Measurements from ENCODE around the gene SEPTIN6.

The SEPTIN6 gene

DNA sequence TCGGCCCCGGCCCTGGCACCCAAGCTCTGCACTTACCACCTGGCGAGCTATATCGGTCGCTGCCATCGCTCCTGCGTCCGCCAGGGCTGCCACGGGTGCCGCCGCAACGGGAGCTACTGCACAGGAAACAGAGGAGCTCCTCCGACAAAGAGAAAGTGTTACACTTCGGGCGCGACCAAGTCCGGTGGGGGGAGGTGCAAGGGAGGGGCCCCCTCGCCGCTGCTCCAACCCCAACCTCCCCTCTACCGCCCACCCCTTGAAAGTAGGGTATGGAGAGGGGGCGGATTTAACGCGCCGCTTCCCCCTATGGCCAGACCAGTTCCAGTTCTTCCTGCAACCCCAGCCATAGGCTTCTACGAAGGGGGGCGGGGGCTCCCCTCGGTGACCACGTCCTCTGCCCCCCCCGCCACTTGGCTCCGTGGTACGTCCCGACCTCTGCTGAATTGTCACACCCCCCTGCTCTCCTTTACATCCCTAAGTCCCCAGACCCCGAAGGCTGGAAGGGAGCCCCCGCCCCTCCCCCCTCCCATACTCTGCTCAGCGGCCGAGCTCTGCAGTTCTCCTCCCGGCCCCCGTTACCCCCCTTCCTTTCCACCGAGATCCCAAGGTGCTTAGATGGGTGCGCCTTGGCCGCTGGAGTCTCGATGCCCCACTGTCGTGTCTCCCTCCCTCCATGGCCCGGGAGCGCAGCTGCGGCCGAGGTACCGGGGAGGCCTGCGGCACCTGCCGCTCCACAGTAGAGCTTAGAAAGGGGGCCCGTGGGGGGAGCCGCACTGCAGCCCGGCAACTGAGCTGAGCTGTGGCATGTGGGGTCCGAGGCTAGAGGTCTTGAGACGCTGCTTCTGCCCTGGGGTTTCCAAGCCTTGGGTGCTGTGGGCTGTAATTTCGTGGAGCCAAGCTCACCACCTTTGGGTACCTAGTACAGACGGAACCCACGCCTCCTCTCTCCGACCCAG is at the start of gene SEPTIN6:
TSS of gene SEPTIN6 (minus strand) at position 129 of the 956 bp plus-strand sequence. CDS start at position 66, 63 bp downstream.
- peak; percentile 53 for DNase-seq (ENCODE audit: low spot score)

DNA sequence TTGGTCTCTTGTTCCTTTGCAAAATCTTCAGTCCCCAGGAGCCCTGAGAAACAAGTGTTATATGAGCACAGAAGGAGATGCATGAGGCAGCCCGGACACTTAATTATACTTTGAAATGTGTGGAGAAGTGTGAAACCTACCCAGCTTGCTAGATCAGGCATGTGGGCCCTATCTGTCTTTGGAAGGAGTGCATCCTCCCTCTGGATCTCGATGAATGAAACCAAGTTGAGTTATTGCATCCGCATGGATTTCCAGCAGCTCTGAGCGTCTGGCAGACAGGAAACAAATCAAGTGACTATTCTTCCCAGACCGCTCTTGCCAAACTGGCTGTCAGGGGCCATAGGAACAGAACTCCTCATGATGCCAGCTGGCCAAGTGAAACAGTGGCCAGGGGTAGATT is 45.8 kb upstream of the SEPTIN6 start:
- DNase-seq (ENCODE audit: low spot score) = no peak

DNA sequence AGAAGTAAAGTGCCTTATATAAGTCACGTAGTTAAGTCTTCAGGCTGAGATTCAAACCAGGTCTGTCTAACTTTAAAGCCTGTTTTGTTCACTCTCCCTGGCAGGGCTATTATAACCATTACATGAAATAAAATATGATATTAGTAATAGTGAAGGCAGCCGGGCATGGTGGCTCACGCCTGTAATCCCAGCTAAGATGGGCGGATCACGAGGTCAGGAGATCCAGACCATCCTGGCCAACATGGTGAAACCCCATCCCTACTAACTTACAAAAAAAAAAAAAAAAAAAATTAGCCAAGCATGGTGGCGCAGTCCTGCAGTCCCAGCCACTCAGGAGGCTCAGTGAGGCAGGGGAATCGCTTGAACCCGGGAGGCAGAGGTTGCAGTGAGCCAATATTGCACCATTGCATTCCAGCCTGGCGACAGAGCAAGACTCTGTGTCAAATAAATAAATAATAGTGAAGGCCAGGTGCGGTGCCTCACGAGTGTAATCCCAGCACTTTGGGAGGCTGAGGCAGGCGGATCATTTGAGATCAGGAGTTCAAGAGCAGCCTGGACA is 43.3 kb upstream of the SEPTIN6 start:
- DNase-seq (ENCODE audit: low spot score) = no peak

DNA sequence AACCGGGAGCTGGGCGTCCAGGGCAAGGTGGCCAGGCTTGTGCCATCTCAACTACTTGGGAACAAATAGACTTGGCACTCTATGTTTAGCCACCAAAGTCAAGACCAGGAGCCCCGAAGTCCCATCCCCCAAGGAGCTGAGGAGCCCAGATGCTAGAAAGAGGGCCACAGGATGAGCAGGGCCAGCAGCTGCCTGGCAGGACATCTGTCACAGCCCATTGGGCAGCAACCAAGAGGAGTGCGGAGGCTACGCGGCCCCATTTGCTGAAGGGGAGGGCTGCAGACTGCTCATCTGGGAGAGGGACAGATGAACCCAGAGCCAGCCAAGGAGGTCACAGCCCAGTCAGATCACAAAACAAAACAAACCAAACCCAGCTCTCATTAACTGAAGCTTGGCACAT is 42.5 kb upstream of the SEPTIN6 start:
- DNase-seq (ENCODE audit: low spot score) = no peak

DNA sequence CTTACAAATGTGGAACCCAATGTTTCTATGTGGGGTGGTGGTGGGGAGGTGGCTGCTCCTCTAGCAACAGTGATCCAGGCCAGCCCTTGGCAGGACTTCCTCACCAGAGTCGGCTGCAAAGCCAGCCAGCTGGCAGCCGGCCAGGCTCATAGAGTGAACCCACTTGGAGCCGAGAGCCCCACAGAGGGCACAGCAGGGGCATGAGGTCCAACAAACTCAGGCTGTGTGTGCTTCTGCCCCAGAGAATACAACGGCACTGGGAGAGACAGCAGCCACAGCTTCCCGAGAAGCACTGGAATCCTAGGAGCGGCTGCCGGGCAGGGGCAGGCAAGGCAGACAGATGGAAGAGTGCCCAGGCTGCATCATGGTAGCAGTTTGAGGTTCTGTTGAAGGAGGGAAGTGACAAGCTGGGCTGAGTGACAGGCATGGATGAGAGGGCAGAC is 42.0 kb upstream of the SEPTIN6 start:
- no peak for DNase-seq (ENCODE audit: low spot score)

DNA sequence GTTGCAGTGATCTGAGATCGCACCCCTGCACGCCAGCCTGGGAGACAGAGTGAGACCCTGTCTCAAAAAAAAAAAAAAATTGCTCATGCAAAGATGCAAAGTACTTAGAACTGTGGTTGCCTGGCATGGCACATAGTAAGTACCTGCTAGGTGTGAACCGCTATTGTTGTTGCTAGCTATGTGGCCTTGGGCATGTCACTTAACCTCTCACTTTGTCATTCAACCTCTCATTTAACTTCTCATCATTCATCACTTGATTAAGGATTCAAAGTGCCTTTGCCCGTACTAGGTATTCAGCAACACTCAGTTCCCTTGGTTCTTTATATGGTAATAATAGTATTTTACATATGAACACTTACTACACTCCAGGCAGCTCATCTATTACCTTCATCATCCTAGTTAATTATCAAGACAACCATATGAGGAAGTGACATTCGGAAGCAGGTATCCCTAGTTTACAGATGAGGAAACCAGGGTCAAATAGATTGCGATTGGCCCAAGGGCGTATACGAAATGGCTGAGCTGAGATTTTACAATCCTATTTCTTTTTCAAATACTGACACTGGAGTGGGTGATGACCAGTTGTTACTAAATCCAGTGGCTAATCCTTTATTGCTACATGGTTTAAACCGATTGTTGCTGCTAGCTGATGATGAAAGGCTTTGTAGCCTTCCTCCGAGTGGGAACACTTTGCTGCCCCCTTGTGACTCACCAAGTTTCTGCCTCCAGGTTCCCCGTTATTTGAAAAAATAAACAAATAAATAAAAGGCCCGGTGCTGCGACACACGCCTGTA is 36.6 kb upstream of the SEPTIN6 start:
- DNase-seq (ENCODE audit: low spot score) = peak; percentile 43

DNA sequence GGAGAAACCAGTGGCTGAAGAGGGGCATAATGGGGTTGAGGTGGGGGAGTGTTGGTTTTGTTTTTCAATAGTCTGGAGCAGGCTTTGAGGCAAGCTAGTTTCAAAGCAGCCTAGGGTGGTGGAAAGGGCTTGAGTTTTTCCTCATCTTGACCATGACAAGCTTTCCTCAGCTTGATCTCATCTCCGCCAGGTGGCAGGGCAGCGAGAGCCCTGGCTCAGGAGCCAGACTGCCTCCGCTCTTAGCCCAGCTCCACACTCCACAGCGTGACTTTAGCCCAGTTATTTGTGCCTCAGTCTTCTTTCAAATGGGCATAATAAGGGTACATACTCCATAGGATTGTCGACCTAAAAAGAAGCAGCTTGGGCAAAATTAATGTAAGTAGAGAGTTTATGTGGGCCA is 35.5 kb upstream of the SEPTIN6 start:
- no peak for DNase-seq (ENCODE audit: low spot score)

DNA sequence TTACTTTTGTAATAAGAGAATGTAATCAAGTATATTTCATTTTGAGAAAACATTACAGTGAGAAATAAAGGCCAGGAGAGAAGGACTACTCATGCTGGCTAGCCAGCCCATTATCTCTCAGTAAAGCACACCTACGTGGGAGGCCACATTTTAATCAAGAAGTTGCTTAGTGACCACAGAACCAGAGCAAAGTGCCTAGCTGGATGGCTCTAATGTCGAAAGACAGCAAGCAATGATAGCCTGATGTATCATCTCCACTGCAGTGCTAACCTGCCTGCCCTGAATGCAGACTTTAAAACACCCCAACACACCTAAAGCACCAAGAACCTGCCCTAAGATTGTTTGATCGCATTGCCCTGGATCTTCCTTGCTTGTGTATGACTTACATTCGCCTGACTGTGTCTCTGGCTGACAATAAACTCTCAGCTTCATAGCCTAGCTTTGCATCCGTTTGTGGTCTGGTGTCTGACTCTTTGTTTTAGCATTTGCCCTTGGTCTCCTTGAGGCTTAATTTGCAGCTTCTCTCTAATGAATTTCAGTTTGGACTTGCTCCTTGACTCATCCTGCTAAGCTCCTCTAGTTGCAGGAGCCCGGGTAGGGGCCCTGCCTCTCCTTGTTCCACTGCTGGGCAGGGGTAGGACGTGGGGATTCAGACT is 34.1 kb upstream of the SEPTIN6 start:
- DNase-seq (ENCODE audit: low spot score) = no peak

DNA sequence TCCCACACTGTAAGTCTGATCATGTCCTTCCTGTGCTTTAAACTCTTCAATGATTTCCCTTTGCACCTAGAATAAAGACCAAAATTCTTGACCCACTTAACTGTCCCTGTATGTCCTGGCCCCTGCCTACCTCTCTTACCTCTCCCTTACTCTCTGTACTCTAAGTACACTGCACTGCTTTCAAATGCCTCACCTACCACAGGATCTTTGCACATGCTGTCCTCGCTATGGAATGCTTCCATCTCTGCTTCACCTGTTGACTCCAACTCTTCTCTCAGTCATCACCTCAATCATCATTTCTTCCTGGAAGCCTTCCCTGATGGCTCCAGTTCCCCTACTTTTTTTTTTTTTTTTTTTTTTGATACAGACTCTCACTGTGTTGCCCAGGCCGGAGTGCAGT is 29.0 kb upstream of the SEPTIN6 start:
- no peak for DNase-seq (ENCODE audit: low spot score)

DNA sequence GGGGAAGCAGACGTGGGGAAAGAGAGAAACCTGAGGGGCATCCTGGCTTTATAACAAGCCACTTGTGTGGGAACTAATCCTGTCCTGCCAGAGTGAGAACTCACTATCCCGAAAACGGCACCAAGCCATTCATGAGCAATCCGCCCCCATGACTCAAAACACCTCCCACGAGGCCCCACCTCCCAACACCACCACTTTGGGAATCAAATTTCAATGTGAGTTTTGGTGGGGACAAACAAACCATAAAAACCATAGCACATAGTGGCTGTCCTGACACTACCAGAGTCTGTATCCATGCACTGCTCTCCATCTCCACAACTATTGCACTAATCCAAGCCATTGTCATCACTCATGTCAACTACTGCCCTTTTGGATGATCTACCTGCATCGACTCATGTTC is 28.5 kb upstream of the SEPTIN6 start:
- no peak for DNase-seq (ENCODE audit: low spot score)

DNA sequence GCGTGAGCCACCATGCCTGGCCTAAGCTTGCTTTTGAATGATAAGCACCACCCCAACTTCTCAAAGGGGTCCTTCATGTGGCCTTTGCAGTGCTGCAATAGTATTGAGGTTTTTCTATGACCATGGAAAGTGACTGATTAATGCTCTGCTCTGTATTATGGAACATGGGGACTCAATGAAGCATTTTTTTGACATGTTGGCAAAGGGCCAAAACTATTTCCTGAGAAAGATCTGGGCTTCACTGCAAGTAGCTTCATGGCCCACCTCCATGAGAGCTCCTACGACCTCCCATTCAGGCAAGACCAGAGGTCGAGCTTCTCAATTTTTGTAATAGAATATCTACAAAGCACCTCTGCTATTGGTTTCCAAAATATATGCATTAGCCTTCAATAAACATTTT is 16.7 kb upstream of the SEPTIN6 start:
- no peak for DNase-seq (ENCODE audit: low spot score)

DNA sequence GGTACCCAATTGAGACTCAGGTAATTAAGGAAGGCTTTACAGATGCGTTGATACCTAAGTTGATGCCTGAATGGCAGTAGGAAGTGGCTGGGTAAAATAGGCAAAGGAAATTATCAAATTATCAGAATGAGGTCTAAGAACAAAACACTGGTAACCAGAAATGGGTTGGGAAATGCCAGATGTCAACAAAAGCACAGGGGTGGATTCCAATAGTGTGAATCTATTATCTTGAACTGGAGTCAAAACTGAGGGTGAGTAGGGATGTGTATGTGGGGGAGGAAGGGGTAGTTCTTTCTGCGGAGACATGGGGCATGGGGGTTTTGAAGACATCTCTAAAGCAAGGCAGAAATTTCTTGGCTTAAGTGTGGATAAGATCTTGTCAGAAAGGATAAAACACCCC is 16.0 kb upstream of the SEPTIN6 start:
- no peak for DNase-seq (ENCODE audit: low spot score)

DNA sequence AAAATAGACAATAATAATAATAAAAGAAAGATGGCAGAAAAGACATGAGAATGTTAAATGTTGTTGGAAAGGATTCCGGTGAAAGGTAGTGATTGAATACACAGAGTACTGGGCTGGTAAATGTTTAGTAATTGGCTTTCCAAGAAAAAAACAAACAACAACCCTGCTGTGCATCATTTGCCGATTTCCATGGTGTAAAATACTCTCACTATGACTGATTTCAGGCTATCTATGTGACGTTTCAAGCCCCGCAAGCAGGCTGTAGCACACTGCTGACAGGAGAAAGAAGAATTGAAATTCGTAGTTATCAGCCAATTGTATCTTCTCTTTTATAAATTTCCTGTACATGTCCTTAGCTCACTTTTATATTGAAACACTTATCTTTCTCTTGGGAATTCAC is 13.6 kb upstream of the SEPTIN6 start:
- no peak for DNase-seq (ENCODE audit: low spot score)

DNA sequence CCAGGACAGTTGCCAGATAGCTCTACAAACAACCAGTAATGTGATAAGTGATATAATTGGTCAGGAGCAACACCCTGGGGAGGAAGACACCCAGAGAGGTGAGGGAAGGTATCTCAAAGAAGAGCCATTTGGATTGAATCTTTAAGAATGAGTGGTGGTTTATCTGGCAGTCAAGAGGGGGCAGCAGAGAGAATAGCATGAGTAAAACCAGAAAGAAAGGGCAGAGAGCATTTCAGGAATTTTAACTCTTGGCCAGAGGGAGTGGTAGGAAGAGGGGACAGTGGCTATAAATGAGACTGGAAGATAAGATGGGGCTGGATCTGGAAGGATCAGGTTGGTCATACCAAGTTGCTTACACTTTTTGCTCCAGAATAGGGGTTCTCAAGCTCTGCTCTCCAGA is 5.9 kb upstream of the SEPTIN6 start:
- DNase-seq (ENCODE audit: low spot score) = peak; percentile 67

DNA sequence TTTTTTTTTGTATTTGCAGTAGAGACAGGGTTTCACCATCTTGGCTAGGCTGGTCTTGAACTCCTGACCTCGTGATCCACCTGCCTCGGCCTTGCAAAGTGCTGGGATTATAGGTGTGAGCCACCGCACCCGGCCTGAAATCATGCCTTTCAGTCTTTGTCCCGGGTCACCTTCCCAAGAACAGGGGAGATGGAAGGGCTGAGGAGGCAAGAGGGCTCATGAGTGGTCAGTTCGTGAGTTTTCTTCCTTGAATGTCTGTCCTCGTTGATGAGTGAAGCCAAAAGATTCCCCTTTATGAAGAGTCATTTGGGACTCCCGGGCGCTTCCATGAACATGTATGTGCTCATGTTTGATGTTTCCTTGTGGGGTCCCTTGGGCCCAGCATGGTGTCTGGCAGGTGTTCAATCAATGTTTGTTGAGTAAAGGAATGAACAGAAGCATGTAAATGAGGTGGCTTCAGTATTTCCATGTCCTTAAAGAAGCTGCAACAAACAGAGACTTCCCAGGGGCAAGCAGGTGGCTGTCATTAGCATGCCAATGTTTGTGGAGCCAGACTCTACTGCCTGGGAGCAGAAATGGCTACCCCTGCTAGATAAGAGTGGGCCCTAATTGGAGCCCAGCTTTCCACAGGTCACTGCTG is 3.4 kb upstream of the SEPTIN6 start:
- no peak for DNase-seq (ENCODE audit: low spot score)

DNA sequence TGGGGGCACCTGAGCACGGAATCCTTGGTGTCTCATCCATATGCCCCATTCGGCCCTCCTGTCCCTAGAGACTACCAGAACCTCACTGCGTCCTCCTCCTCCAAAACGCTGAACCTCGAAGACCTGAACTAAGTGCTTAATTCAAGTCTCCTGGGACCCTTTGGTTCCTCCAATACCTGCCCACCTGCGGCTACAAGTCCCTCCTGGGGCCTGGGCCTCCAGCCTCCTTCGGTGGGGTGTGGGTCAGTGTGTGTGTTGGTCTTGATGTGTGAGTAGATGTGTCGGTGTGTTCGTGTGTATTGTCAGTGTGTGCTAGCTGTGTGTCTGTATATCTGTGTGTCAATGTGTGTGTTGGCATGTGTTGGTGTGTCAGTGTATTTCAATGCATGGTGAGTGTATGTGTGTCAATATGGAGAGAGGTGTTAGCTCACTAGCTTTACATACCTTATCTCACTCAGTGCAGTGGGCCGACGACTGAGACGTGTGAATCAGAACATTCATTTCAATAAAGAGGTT is 2.6 kb upstream of the SEPTIN6 start:
- no peak for DNase-seq (ENCODE audit: low spot score)

DNA sequence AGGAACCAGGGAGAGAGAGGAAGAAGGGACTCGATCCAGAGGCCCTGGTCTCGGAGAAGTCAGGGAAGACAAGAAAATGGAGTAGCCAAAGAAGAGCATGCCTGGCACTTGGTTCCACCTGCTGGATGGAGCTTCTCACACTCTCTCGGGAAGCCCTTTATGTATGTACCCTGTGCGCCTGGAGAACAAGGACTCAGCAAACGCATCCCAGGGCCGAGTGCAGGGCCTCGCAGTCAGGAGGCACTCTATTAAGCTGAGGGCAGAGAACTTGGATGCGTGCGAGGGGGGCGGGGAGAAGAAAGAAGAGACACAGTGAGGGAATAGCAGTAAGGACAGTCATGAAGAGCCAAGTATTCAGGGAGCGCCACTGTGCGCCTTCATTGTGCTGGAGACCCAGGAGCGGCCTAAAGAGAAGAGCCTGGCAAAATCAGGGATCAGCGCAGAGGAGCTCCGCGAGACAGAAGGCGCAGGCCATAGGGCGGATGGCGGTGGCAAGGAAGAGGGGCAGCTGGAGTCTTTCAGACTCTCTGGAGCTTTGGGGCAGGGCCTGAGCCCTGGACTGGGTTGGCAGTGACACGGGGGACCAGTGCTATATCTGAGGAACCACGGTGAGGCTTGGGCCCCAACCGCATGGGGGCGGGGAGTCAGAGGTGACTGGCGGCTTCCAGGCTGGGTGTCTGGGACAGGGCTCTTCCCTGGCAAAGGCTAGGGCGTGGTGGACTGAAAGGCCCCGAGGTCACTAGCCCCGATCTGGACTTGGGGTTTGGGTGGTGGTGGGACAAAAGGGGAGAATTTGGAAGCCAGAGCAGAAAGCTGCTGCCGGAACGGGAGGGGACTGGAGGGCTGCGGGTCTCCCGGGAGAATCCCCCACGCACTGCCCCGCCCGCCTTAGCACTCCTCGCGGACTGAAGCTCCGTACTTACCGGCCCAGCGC is 1.9 kb upstream of the SEPTIN6 start:
- DNase-seq (ENCODE audit: low spot score) = no peak

DNA sequence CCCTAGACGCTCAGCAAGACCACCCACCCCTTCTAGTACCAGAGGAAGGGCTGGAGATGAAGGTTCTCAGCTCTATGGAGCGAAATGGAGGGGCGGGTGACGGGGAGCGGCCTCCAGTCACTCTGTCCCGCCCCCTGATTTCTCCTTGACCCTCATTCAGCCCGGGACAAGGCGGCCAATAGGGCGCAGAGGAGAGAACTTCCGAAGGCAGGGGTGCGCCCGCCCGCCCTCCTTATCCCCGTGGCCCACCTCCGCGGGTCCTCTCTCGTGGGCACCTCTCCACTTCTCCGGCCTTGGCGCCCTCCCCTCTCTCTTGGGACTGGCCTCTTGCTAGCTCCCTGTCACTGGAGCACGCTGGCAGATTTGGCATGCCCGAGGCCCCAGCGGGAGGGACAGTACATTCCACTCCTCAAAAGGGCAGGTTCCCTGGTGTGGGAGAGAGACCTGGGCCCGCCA is 1.1 kb upstream of the SEPTIN6 start:
- no peak for DNase-seq (ENCODE audit: low spot score)

DNA sequence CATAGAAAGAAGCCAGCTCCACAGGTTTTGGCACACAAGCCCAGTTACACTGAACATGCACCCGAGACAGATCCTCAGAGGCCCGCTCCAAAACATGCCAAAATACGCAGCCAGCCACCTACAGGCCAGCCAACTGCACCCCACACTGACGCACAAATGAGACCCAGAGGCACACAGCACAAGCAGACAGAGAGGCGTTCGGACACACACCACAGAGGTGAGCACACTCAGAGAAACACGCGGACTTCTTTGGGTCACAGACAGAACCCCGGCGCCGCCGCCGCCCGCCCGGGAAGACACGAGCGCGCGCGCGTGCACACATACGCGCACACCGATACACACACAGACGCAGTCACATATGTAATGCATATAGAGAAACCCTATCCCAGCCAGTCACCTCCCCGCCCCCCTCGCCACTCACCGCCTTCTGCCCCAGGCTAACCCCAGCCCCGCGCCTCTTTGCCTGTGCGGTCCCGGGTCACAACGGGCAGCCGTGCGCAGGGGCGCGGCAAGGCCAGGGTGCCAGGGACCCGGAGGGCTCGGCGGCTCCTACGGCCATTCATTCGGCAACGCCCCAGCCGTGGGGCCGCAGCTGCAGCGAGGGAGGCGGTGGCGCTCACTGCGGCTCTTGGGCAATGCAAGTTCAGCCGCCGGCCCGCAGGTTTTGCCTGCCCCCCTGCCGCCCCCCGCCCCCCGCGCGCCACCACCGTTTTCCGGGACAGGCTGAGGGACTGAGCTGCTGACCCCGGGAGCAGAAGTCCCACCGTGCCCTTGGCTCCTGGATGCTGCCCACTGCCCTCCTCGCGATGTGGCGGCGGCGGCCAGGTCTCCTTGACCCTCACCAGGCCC is 553 bp downstream of the SEPTIN6 start:
- DNase-seq (ENCODE audit: low spot score) = peak; percentile 47
